ENCODE results near the gene ADGRA1. TPM values are rescaled to one million over a fixed set of nuclear protein-coding genes. Genes with fewer than 3 reads are reported as not detected.

The ADGRA1 gene
- total RNA-seq, 4 donors from 2014 or later = not detected

GRCh38 chr10:133061296-133062038 lies 26.3 kb upstream of the ADGRA1 start:
- ATAC-seq (no peak), DNase-seq (no peak)
- H3K27ac ChIP-seq = no peak overlapping the region
- in situ Hi-C loops (cut with MboI; ENCODE audit: low sequenced_read_pairs in 4 of 4) (no loop called here), intact Hi-C loops (cut with DNase I; ENCODE audit: low total_unique reads) (no loop called here)
- no peaks in the 10 kb centered on the region for H3K4me1 ChIP-seq
- H3K4me3 ChIP-seq = no peak overlapping the region
- H3K9me3 ChIP-seq = no peaks in the 10 kb centered on the region
- TF ChIP-seq CTCF (IDR thresholded peaks at IDR 0.05 in 4 of 5, conservative IDR thresholded peaks at IDR 0.05 in 1 of 5) (no peak), POLR2A (IDR thresholded peaks at IDR 0.05) (no peak)
- peaks cover 0 to 12% (median 7%) of the 10 kb centered on the region in 3 donors for H3K27me3 ChIP-seq
- H3K36me3 ChIP-seq = no peaks in the 10 kb centered on the region

GRCh38 chr10:133062085-133062484 lies 25.6 kb upstream of the ADGRA1 start:
- Histone ChIP-seq H3K9me3 (no peaks in the 10 kb centered on the region), H3K4me3 (no peak overlapping the region), H3K27ac (no peak overlapping the region), H3K36me3 (no peaks in the 10 kb centered on the region), H3K4me1 (no peaks in the 10 kb centered on the region), H3K27me3 (peaks cover 3 to 12% (median 7%) of the 10 kb centered on the region in 3 donors)
- no peak for ATAC-seq
- TF ChIP-seq CTCF (IDR thresholded peaks at IDR 0.05 in 4 of 5, conservative IDR thresholded peaks at IDR 0.05 in 1 of 5) (no peak), POLR2A (IDR thresholded peaks at IDR 0.05) (no peak)
- in situ Hi-C loops (cut with MboI; ENCODE audit: low sequenced_read_pairs in 4 of 4) = no loop called here
- intact Hi-C loops (cut with DNase I; ENCODE audit: low total_unique reads) = no loop called here
- DNase-seq = no peak

GRCh38 chr10:133062635-133063034 lies 25.1 kb upstream of the ADGRA1 start:
- TF ChIP-seq POLR2A (IDR thresholded peaks at IDR 0.05) (no peak), CTCF (IDR thresholded peaks at IDR 0.05 in 4 of 5, conservative IDR thresholded peaks at IDR 0.05 in 1 of 5) (no peak)
- peaks cover 4 to 12% (median 9%) of the 10 kb centered on the region in 3 donors for H3K27me3 ChIP-seq
- no peaks in the 10 kb centered on the region for H3K4me1 ChIP-seq
- no peaks in the 10 kb centered on the region for H3K36me3 ChIP-seq
- in situ Hi-C loops (cut with MboI; ENCODE audit: low sequenced_read_pairs in 4 of 4) (no loop called here), intact Hi-C loops (cut with DNase I; ENCODE audit: low total_unique reads) (no loop called here)
- no peak overlapping the region for H3K27ac ChIP-seq
- no peaks in the 10 kb centered on the region for H3K9me3 ChIP-seq
- ATAC-seq (no peak), DNase-seq (no peak)
- H3K4me3 ChIP-seq = no peak overlapping the region

- intact Hi-C loops (cut with DNase I; ENCODE audit: low total_unique reads) = no loop called here
- ATAC-seq = no peak
- H3K4me1 ChIP-seq = no peaks in the 10 kb centered on the region
- H3K4me3 ChIP-seq = no peak overlapping the region
- in situ Hi-C loops (cut with MboI; ENCODE audit: low sequenced_read_pairs in 4 of 4) = no loop called here
- no peak for TF ChIP-seq POLR2A (IDR thresholded peaks at IDR 0.05)
- no peak for TF ChIP-seq CTCF (IDR thresholded peaks at IDR 0.05 in 4 of 5, conservative IDR thresholded peaks at IDR 0.05 in 1 of 5)
- no peaks in the 10 kb centered on the region for H3K9me3 ChIP-seq
- peaks cover 11 to 21% (median 18%) of the 10 kb centered on the region in 3 donors for H3K27me3 ChIP-seq
- no peak for DNase-seq
- H3K27ac ChIP-seq = no peak overlapping the region
- no peaks in the 10 kb centered on the region for H3K36me3 ChIP-seq
Observed at GRCh38 chr10:133067149-133068105, 20.3 kb upstream of the ADGRA1 start.

All from gastrocnemius medialis (tissue), 4 donors.